ENCODE measurements around the gene ERGIC1. TPM values are rescaled to one million over a fixed set of nuclear protein-coding genes. Genes with fewer than 3 reads are reported as not detected.

The ERGIC1 gene
- total RNA-seq, 1 donor from 2014 or later, result 105 TPM

DNA sequence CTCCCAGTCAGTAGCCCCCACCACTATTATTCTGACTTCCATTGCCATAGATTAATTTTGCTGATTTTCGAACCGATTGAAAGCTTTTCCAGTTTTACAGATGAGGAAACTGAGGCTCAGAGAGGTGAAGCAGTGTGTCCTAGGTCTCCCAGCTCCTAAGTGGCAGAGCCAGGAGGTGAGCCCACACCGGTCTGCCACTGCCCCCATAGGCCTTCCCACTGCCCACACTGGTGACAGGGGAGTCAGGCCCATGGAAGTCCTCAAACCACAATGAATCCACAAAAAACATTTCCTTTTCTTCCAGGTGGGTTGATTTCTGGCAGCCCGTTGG is 70.2 kb downstream of the ERGIC1 start:
- DNase-seq (ENCODE audit: low read depth) (no peak), FAIRE-seq (no peak)
- no peak overlapping the region for H3K4me3 ChIP-seq (ENCODE audit: low read depth, low read length)
- H3K27me3 ChIP-seq (ENCODE audit: control insufficient read depth, insufficient read depth, low read length), result no peaks in the 10 kb centered on the region
- peaks cover 6% of the 10 kb centered on the region for H3K36me3 ChIP-seq (ENCODE audit: control insufficient read depth, insufficient read depth, low read length)
- TF ChIP-seq, protein P1, sequence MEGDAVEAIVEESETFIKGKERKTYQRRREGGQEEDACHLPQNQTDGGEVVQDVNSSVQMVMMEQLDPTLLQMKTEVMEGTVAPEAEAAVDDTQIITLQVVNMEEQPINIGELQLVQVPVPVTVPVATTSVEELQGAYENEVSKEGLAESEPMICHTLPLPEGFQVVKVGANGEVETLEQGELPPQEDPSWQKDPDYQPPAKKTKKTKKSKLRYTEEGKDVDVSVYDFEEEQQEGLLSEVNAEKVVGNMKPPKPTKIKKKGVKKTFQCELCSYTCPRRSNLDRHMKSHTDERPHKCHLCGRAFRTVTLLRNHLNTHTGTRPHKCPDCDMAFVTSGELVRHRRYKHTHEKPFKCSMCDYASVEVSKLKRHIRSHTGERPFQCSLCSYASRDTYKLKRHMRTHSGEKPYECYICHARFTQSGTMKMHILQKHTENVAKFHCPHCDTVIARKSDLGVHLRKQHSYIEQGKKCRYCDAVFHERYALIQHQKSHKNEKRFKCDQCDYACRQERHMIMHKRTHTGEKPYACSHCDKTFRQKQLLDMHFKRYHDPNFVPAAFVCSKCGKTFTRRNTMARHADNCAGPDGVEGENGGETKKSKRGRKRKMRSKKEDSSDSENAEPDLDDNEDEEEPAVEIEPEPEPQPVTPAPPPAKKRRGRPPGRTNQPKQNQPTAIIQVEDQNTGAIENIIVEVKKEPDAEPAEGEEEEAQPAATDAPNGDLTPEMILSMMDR (IDR thresholded peaks at IDR 0.05; ENCODE audit: insufficient read depth, low read length, severe bottlenecking), result no peak

DNA sequence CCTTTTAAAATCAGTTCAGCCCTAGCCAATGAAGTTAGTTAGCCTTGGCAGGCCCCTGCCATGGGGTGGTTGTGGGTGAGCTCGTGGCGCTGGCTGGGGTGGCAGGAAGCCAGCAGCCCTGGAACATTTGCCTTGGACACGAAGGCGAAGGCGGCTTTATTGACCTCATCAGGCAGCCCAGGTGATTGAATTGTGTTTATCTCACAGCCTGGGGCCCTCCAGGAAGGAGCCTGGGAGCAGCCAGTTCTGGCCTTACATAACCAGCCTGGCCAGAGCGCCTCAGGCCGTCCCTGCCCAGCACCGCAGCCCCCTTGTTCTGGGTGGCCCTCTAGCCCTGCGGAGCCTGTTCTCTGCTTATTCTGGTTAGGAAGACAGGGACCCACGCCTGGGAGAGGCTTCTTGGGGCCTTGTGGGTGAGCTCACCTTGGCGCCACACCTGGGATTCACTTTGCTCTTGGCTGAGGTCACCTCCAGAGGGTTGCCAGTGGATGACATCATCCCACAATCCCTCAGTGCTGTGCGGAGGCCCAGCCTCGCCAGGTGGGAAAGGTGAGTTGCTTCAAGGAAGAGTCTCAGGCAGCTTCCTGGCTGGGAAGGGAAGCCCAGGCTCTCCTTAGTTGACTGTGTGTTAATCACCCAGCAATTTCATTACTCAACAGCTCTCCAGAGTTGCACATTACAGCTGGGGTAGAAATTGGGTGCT is 70.7 kb downstream of the ERGIC1 start:
- Histone ChIP-seq H3K36me3 (ENCODE audit: control insufficient read depth, insufficient read depth, low read length) (peaks cover 7% of the 10 kb centered on the region), H3K27me3 (ENCODE audit: control insufficient read depth, insufficient read depth, low read length) (no peaks in the 10 kb centered on the region), H3K4me3 (ENCODE audit: low read depth, low read length) (no peak overlapping the region)
- FAIRE-seq, result peak; percentile 99
- TF ChIP-seq, protein P1 (IDR thresholded peaks at IDR 0.05; ENCODE audit: insufficient read depth, low read length, severe bottlenecking), result no peak
- DNase-seq (ENCODE audit: low read depth), result peak; percentile 100

DNA sequence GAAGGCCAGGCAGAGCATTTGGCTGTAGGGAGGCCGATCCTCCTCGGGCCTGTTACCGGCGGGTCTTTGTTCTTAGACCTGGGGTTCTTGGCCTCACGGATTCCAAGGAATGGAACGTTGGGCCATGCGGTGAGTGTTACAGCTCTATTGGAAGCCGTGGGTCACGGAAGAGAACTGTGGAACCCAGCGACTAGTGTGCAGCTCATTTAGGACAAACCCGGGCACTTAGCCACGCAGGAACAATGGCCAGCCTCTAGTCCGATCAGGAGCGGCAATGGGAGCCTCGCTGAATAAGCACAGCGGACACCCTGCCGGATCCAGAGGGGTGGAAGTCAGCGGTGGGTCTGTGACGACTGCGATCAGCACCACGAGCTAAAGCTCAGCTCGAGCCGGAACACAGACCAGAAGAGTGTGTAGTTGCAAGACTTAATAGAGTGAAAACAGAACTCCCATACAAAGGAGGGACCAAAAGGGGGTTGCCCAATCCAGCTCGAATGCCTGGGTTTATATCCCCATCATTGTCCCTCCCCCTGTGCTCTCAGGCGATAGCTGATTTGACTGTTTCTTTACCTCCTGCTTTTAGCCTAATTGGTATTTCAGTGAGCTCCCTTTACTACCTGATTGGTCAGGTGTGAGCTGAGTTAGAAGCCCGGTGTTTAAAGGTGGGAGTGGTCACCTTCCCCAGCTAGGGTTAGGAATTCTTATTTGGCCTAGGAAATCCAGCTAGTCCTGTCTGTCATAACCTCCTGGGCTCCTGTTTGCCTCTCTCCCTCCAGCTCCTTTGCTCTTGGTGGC is 71.5 kb downstream of the ERGIC1 start:
- TF ChIP-seq, protein P1 (IDR thresholded peaks at IDR 0.05; ENCODE audit: insufficient read depth, low read length, severe bottlenecking), result no peak
- DNase-seq (ENCODE audit: low read depth), result no peak
- no peak for FAIRE-seq
- H3K36me3 ChIP-seq (ENCODE audit: control insufficient read depth, insufficient read depth, low read length), result peaks cover 11% of the 10 kb centered on the region
- H3K27me3 ChIP-seq (ENCODE audit: control insufficient read depth, insufficient read depth, low read length), result no peaks in the 10 kb centered on the region
- H3K4me3 ChIP-seq (ENCODE audit: low read depth, low read length), result no peak overlapping the region

DNA sequence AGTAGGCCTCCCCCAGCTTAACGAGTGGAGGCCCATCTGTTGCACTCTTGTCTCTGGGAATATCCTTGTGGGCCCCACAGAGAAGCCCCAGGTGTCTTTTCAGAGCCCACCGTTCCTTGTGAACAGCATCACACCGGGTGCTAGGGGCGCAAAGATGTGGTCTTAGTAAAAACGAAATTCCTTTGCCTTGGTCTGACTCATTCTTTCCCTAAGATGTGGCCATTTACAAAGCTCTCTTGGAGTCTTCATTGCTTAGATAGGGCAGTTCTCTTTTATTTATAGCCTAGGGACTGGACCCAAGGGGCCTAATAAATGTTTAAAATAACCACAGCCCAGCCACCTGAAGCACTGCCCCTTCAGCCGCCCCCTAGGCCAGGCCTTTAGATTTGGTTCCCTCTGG is 72.4 kb downstream of the ERGIC1 start:
- Histone ChIP-seq H3K36me3 (ENCODE audit: control insufficient read depth, insufficient read depth, low read length) (peaks cover 12% of the 10 kb centered on the region), H3K27me3 (ENCODE audit: control insufficient read depth, insufficient read depth, low read length) (no peaks in the 10 kb centered on the region), H3K4me3 (ENCODE audit: low read depth, low read length) (no peak overlapping the region)
- DNase-seq (ENCODE audit: low read depth), result no peak
- no peak for FAIRE-seq
- TF ChIP-seq, protein P1 (IDR thresholded peaks at IDR 0.05; ENCODE audit: insufficient read depth, low read length, severe bottlenecking), result no peak

GRCh38 chr5:172906888-172907287 is 72.8 kb downstream of the ERGIC1 start:
- TF ChIP-seq, protein P1 (IDR thresholded peaks at IDR 0.05; ENCODE audit: insufficient read depth, low read length, severe bottlenecking), result no peak
- H3K4me3 ChIP-seq (ENCODE audit: low read depth, low read length), result no peak overlapping the region
- FAIRE-seq, result no peak
- peaks cover 11% of the 10 kb centered on the region for H3K36me3 ChIP-seq (ENCODE audit: control insufficient read depth, insufficient read depth, low read length)
- DNase-seq (ENCODE audit: low read depth), result no peak
- H3K27me3 ChIP-seq (ENCODE audit: control insufficient read depth, insufficient read depth, low read length), result no peaks in the 10 kb centered on the region

All from bronchial epithelial cell (primary cell).